H7 (cell line): ENCODE results near the gene FIGNL2. TPM values are rescaled to one million over a fixed set of nuclear protein-coding genes. Genes with fewer than 3 reads are reported as not detected.
"Not testable (repeated sequence)": the region's sequence is repeated elsewhere in the genome, so short reads cannot be mapped to it uniquely, and the experiment has no call there.

ENCODE experiments used
- DNase-seq: peaks from one replicate; pipeline ENCODE4 v3.0.0; 2012
- H3K27me3 ChIP-seq: 2 replicates; pipeline ENCODE4 v1.6.0; 2011; ENCODE audit warnings: mild to moderate bottlenecking, low read length; ENCODE audit not compliant: control insufficient read depth, insufficient read depth
- H3K36me3 ChIP-seq: replicated peaks from 2 replicates; pipeline ENCODE4 v1.5.1; 2011; ENCODE audit warnings: low read length; ENCODE audit not compliant: control insufficient read depth, insufficient read depth
- H3K4me3 ChIP-seq: 2 replicates; pipeline ENCODE4 v1.5.1; 2011; ENCODE audit warnings: low read depth, mild to moderate bottlenecking, control low read depth, low read length, moderate library complexity; ENCODE audit not compliant: insufficient read depth
- total RNA-seq: library from RNA; depleted of rRNA; stranded (reverse); fragments of >200 nt; shearing (Covaris generic); gene quantifications from 2 replicates; pipeline ENCODE4 v1.2.3, GENCODE V29; 2014

The FIGNL2 gene
- total RNA-seq, 1 experiment from 2014 or later: 5.8 TPM

DNA sequence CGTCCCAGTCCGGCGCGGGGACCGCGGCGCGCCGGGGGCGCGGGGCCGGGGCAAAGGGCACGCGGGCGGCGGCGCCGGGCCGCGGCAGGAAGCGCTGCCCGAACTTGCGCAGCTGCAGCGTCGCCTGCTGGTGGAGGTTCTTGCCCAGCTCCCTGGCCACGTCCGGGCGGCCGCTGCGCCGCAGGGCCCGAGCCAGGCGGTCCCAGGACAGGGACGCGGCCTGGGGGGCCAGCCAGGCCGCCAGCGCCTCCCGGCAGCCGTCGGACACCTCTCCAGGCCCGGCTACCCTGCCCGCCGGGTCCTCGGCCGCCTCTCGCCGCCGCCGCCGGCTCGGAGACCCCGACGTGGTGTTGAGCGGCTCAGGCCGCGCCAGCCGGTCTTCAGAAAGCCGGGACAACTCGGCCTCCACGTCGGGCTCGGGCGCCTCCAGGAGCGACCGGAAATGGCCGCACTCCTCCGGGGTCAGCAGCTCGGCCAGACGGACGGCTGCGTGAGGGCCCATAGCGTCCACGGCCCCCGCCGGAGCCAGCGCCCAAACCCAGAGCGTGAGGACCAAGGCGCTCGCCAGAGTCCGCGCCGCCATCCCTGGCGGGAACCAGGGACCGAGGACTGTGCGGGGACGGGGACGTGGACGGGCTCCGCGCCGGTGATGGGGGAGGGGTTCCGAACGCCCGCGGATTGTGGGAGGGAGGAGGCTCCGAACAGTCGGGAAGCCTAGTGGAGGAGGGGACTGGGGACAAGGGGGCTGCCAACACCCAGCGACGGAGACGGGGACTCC is 34.0 kb downstream of the FIGNL2 start:
- Histone ChIP-seq H3K36me3 (no peaks in the 10 kb centered on the region), H3K27me3 (peaks cover 30% of the 10 kb centered on the region), H3K4me3 (peak overlapping the region; percentile 56)
- DNase-seq: peak; percentile 95

DNA sequence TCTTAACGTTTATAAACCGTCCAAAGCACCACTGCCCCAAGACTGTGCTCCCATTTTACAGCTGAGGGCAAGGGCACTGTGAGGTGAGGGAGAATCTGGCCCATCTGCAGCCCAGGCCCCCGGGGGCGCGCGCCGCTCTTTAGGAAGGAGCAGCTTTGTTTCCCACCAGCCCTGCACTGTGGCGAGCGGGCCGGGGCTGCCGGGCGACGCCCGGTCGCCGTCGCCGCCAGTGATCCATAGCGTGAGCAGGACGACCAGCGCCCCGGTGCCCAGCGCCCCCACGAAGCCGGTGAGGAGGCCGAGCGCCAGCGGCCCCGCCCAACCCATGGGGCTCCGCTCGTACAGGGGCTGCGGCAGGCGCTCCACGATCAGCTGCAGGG is 34.6 kb downstream of the FIGNL2 start:
- Histone ChIP-seq H3K4me3 (peak overlapping the region; percentile 56), H3K36me3 (no peaks in the 10 kb centered on the region), H3K27me3 (peaks cover 26% of the 10 kb centered on the region)
- no peak for DNase-seq

- DNase-seq: peak; percentile 62
- Histone ChIP-seq H3K36me3 (no peaks in the 10 kb centered on the region), H3K27me3 (peaks cover 23% of the 10 kb centered on the region), H3K4me3 (no peak overlapping the region)
Observed at GRCh38 chr12:51812871-51813270, 35.6 kb downstream of the FIGNL2 start.

DNA sequence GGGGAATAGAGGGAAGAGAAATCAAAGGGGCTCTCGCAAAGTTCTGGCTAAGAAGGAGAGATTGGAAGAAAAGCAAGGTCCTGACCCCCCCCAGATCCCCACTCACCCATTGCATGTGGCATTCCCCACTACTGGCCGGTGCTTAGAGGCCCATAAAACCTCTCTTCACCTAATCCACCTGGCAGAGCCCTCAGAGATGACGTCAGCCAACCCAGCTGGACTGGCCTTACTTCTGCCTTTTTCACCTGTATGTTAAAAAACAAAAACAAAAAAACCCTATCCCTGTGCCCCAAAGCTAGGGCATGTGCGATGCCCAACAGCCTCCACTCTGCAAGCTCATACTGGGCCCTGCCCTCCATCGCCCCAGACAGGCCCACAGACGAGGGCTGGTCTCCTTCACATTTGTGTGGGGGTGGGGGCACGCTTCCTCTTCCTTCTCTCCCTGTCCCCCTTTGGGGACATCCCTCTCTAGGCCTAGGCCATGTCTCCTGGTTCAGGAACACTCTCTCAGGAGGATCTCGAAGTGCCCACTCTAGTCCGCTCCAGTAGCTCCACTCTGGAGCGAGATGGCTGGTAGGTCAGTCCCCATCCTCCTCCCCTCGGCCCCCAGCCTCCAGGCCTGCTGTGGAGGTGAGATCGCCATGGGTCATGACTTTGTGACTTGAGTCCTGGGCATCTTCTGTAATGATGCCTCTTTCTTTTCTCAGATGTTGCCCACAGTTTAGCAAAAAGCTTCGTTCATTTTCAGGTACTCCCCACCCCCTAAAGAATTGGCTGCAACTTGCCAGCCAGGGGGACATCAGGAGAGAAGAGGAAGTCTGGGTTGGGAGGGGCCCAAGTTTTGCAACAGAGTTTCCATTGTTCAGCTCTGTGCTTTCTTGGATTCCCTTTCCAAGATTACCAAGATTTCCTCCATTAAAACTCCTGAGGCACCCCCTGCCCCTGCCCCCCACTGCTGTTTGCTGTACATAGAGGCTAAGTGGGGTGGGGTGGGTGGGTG is 37.0 kb downstream of the FIGNL2 start:
- H3K36me3 ChIP-seq: no peaks in the 10 kb centered on the region

DNA sequence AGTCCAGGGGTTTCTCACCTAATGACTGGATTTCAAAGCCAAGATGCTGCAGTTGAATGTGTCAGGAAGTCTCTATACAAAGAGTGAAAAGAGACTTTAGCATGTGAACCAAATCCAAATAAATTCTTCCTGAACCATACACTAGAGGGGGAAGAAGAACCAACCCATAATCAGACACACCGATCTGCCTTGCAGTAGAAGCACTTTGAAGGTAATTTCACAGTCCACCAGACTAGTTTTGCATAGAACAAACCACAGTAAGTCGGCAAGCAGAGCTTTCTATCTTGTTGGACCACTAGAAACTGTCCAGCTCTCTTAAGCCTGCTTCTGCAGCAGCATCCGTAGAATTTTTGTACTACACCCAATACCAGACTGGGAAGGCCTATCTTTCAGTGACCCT is 39.3 kb downstream of the FIGNL2 start:
- no peak for DNase-seq
- peaks cover 9% of the 10 kb centered on the region for H3K27me3 ChIP-seq
- no peaks in the 10 kb centered on the region for H3K36me3 ChIP-seq
- H3K4me3 ChIP-seq: no peak overlapping the region

More for the DNA sequence above, 37.0 kb downstream of the FIGNL2 start:
- Histone ChIP-seq H3K4me3 (no peak overlapping the region), H3K27me3 (peaks cover 20% of the 10 kb centered on the region)
- DNase-seq: peak; percentile 48

DNA sequence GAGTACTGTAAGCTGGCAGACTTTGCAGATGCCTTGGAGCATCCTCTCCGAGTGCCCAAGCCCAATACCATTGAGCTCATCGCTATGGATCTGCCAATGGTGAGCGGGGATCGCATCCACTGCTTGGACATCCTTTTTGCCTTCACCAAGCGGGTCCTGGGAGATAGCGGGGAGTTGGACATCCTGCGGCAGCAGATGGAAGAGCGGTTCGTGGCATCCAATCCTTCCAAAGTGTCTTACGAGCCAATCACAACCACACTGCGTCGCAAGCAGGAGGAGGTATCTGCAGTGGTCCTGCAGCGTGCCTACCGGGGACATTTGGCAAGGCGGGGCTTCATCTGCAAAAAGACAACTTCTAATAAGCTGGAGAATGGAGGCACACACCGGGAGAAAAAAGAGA is 41.6 kb downstream of the FIGNL2 start:
- no peak for DNase-seq
- H3K4me3 ChIP-seq: no peak overlapping the region
- no peaks in the 10 kb centered on the region for H3K27me3 ChIP-seq
- no peaks in the 10 kb centered on the region for H3K36me3 ChIP-seq

DNA sequence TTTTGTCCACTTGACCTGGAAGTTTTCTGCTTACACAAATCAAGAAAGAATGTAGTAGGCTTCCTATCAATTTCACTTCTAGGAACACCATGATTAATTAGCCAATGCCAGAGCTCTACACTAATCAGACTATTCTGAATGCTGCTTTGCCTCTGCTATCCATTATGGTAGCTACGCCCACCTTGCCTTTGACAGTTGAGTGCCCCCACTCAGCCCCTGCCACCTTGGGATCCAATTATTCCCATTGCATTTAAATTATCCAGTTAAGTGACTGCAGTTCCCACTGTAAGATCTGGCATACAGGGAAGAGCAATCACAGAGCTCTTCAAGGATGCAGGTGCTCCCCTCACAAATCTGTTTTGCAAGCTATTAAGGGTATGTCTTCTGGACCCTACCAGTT is 47.5 kb downstream of the FIGNL2 start:
- no peaks in the 10 kb centered on the region for H3K27me3 ChIP-seq
- no peaks in the 10 kb centered on the region for H3K36me3 ChIP-seq
- no peak for DNase-seq
- H3K4me3 ChIP-seq: no peak overlapping the region

- H3K27me3 ChIP-seq: no peaks in the 10 kb centered on the region
- peaks cover 1% of the 10 kb centered on the region for H3K36me3 ChIP-seq
- DNase-seq: no peak
- no peak overlapping the region for H3K4me3 ChIP-seq
Observed at GRCh38 chr12:51798501-51798900, 50.0 kb downstream of the FIGNL2 start.

DNA sequence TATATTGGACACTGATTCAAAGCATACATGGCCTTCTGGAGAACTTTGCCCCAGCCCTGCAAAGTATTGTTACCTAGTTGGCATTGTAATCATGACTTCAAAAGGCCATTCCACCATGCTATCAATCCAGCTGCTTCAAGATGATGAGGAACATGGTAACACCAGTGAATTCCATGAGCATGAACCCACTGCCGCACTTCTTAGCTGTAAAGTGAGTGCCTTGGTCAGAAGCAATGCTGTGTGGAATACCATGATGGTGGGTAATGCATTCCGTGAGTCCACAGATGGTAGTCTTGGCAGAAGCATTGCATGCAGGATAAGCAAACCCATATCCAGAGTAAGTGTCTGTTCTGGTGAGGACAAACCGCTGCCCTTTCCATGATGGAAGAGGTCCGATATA is 50.5 kb downstream of the FIGNL2 start:
- H3K27me3 ChIP-seq, H3K4me3 ChIP-seq, H3K36me3 ChIP-seq, DNase-seq: not testable (repeated sequence)

- Histone ChIP-seq H3K27me3 (no peaks in the 10 kb centered on the region), H3K36me3 (peaks cover 3% of the 10 kb centered on the region), H3K4me3 (no peak overlapping the region)
- no peak for DNase-seq
Observed at GRCh38 chr12:51797301-51797700, 51.2 kb downstream of the FIGNL2 start.

DNA sequence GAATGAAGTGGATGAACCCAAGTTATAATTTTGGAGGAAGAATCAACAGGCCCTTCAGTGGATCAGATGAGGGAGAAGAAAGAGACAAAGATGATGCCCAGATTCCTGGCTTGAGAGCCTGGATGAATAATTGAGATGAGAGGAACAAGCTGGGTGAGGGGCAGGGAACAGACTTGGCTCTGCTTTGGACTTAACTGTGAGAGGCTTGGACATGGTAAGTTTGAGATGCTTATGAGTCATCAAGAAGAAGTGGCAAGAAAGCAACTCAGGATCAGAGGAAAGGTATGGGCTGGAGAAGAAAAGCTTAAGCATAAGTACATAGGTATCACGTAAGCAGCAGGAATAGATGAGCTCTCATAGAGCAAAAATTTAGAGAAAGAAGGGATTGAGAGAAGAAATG is 55.3 kb downstream of the FIGNL2 start:
- DNase-seq: no peak
- Histone ChIP-seq H3K27me3 (no peaks in the 10 kb centered on the region), H3K36me3 (peaks cover 7% of the 10 kb centered on the region), H3K4me3 (no peak overlapping the region)

- Histone ChIP-seq H3K27me3 (no peaks in the 10 kb centered on the region), H3K4me3 (no peak overlapping the region)
- DNase-seq: no peak
Observed at GRCh38 chr12:51792417-51792816, 56.1 kb downstream of the FIGNL2 start.

DNA sequence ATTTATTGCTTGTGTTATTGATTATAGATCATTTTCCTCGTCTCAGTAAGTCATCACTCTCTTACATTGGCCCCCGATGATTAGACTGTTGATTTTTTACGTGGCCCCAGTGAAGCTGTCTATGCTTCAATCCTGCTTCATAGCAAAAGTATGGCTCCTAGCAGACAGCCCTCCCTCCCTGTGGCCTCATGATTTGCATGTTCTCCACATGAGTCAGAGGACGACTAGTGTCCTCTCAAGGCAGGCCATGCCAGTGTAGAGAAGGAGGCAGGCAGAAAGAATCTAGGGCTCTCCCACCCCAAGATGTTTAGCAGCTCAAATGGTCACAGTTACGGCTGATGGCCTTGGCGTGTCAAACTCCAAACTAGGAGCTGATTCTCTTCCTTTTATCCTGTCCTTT is 59.6 kb downstream of the FIGNL2 start:
- H3K36me3 ChIP-seq: peaks cover 5% of the 10 kb centered on the region
- no peak overlapping the region for H3K4me3 ChIP-seq
- H3K27me3 ChIP-seq: no peaks in the 10 kb centered on the region
- no peak for DNase-seq

More at GRCh38 chr12:51792417-51792816, 56.1 kb downstream of the FIGNL2 start:
- peaks cover 7% of the 10 kb centered on the region for H3K36me3 ChIP-seq

- no peak for DNase-seq
- Histone ChIP-seq H3K4me3 (no peak overlapping the region), H3K36me3 (peaks cover 4% of the 10 kb centered on the region), H3K27me3 (no peaks in the 10 kb centered on the region)
Observed at GRCh38 chr12:51785906-51786305, 62.6 kb downstream of the FIGNL2 start.

DNA sequence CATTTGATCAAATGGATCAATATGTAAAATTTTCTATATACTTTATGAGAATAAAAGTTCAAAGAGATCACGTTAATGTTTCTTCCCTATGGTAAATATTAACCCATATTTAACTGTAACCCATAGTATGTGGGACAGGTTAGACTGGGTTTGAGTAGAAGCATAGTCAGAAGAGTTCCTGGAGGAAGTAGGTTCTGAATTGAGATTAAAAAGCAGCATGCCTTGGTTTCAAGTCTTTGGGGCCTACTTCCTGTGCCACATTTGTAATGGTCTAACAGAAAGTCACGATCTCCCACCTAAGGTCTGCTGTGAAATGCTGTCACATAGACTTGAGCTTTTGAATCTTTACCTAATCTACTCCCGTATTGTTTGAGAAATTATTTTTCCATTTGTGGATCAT is 63.8 kb downstream of the FIGNL2 start:
- Histone ChIP-seq H3K36me3 (no peaks in the 10 kb centered on the region; the same call in 1 of the 2 replicates), H3K4me3 (no peak overlapping the region)
- DNase-seq: no peak

More for the DNA sequence above, 63.8 kb downstream of the FIGNL2 start:
- no peaks in the 10 kb centered on the region for H3K27me3 ChIP-seq
